MM.1S (cell line): ENCODE results near the gene PINK1.

ENCODE experiments used
- DNase-seq: peaks from one replicate; pipeline ENCODE4 v3.0.0-alpha.2; 2015
- H2AFZ ChIP-seq: fragments of 300-600 bp; sonication (generic); 2 replicates; pipeline ENCODE4 v1.6.0; 2016; ENCODE audit warnings: antibody characterized with exemption, low read length
- H3F3A ChIP-seq: fragments of 300-600 bp; sonication (generic); 2 replicates; pipeline ENCODE4 v1.6.1; 2016; ENCODE audit warnings: mild to moderate bottlenecking, antibody characterized with exemption, low read length, moderate library complexity, mixed read lengths; ENCODE audit not compliant: insufficient read depth
- H3K27ac ChIP-seq: fragments of 300-600 bp; sonication (generic); 2 replicates; pipeline ENCODE4 v1.5.1; 2016; ENCODE audit warnings: mild to moderate bottlenecking, low read length
- H3K27me3 ChIP-seq: fragments of 300-600 bp; sonication (generic); replicated peaks from 2 replicates; pipeline ENCODE4 v1.6.0; 2016; ENCODE audit warnings: low read length; ENCODE audit not compliant: insufficient read depth
- H3K36me3 ChIP-seq: fragments of 300-600 bp; sonication (generic); replicated peaks from 2 replicates; pipeline ENCODE4 v1.6.1; 2016; ENCODE audit warnings: mild to moderate bottlenecking, low read length, mixed read lengths; ENCODE audit not compliant: insufficient read depth
- H3K4me1 ChIP-seq: fragments of 300-600 bp; sonication (generic); 2 replicates; pipeline ENCODE4 v1.6.1; 2016; ENCODE audit warnings: low read length, mixed read lengths
- H3K4me2 ChIP-seq: fragments of 300-600 bp; sonication (generic); 2 replicates; pipeline ENCODE4 v1.6.0; 2016; ENCODE audit warnings: low read depth, low read length
- H3K4me3 ChIP-seq: fragments of 300-600 bp; sonication (generic); 2 replicates; pipeline ENCODE4 v1.5.1; 2016; ENCODE audit warnings: low read length, mixed read lengths
- H3K79me2 ChIP-seq: fragments of 300-600 bp; sonication (generic); 2 replicates; pipeline ENCODE4 v1.6.1; 2016; ENCODE audit warnings: mixed run types, low read length, mixed read lengths
- H3K9ac ChIP-seq: fragments of 300-600 bp; sonication (generic); 2 replicates; pipeline ENCODE4 v1.6.1; 2016; ENCODE audit warnings: low read length, mixed read lengths
- H3K9me2 ChIP-seq: fragments of 300-600 bp; sonication (generic); replicated peaks from 2 replicates; pipeline ENCODE4 v1.6.1; 2016; ENCODE audit warnings: mild to moderate bottlenecking, low read length, mixed read lengths; ENCODE audit not compliant: insufficient read depth
- H3K9me3 ChIP-seq: fragments of 300-600 bp; sonication (generic); replicated peaks from 2 replicates; pipeline ENCODE4 v1.6.1; 2016; ENCODE audit warnings: mild to moderate bottlenecking, low read length, mixed read lengths; ENCODE audit not compliant: insufficient read depth
- H4K20me1 ChIP-seq: fragments of 300-600 bp; sonication (generic); 2 replicates; pipeline ENCODE4 v1.6.1; 2016; ENCODE audit warnings: mild to moderate bottlenecking, low read length, moderate library complexity, mixed read lengths; ENCODE audit not compliant: insufficient read depth
- EZH2 ChIP-seq: fragments of 300-600 bp; sonication (generic); optimal IDR thresholded peaks from 2 replicates; pipeline ENCODE3; 2017; ENCODE audit warnings: low read depth, mild to moderate bottlenecking, antibody characterized with exemption, low read length, mixed read lengths
- EZH2phosphoT487 ChIP-seq: fragments of 300-600 bp; sonication (generic); IDR thresholded peaks from 2 replicates; pipeline ENCODE4 v1.6.1; 2018; ENCODE audit warnings: antibody characterized with exemption, low read length
- TF ChIP-seq, protein P1 (sequence below): fragments of 300-600 bp; sonication (generic); IDR thresholded peaks from 2 replicates; pipeline ENCODE4 v1.5.1; 2016; ENCODE audit warnings: antibody characterized with exemption, low read length, mixed read lengths

PINK1 gene

DNA sequence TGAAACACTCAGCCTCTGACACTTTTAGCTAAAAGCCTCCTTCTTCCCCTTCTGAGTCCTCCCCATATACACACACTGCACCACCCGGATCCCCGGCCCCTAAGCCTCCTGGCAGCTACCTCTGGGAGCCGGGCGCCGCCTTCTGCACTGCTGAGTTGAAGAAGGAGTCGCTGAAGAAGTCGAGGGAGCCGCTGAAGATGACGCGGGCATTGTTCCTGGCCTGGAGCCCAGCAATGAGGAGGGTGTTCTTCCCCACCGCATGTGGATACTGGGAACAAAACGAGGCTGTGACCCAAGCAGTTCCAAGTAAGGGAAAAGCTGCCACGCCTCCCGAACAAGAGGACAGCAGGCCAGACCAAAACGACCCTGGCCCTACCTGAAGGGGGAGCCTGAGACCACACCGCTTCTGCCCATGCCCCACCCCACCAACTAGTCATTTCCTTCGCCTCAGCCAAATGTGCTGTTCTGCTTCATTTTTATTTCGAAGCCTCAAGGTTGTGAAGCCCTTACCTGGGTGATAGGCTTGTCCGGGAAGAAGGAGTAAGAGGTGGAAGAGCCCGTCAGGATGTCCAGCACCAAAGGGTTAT lies 20.9 kb downstream of the PINK1 start:
- Histone ChIP-seq H3K27me3 (no peaks in the 10 kb centered on the region), H3K9me2 (no peaks in the 10 kb centered on the region), H3K79me2 (peaks cover 37% of the 10 kb centered on the region), H3F3A (no peaks in the 10 kb centered on the region; the same call in 1 of the 2 replicates), H3K9ac (no peak overlapping the region), H2AFZ (no peak overlapping the region), H3K4me3 (no peak overlapping the region), H3K27ac (no peak overlapping the region), H3K4me2 (no peak overlapping the region), H3K36me3 (peaks cover 13% of the 10 kb centered on the region; the same call in 1 of the 2 replicates), H3K9me3 (no peaks in the 10 kb centered on the region), H3K4me1 (peaks cover 12% of the 10 kb centered on the region), H4K20me1 (0 out of 2 replicates have a peak, but pooled peaks cover 9% of the 10 kb centered on the region)
- TF ChIP-seq, protein P1, sequence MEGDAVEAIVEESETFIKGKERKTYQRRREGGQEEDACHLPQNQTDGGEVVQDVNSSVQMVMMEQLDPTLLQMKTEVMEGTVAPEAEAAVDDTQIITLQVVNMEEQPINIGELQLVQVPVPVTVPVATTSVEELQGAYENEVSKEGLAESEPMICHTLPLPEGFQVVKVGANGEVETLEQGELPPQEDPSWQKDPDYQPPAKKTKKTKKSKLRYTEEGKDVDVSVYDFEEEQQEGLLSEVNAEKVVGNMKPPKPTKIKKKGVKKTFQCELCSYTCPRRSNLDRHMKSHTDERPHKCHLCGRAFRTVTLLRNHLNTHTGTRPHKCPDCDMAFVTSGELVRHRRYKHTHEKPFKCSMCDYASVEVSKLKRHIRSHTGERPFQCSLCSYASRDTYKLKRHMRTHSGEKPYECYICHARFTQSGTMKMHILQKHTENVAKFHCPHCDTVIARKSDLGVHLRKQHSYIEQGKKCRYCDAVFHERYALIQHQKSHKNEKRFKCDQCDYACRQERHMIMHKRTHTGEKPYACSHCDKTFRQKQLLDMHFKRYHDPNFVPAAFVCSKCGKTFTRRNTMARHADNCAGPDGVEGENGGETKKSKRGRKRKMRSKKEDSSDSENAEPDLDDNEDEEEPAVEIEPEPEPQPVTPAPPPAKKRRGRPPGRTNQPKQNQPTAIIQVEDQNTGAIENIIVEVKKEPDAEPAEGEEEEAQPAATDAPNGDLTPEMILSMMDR = no peak
- no peak for TF ChIP-seq EZH2phosphoT487
- TF ChIP-seq EZH2 = no peak
- DNase-seq = no peak

DNA sequence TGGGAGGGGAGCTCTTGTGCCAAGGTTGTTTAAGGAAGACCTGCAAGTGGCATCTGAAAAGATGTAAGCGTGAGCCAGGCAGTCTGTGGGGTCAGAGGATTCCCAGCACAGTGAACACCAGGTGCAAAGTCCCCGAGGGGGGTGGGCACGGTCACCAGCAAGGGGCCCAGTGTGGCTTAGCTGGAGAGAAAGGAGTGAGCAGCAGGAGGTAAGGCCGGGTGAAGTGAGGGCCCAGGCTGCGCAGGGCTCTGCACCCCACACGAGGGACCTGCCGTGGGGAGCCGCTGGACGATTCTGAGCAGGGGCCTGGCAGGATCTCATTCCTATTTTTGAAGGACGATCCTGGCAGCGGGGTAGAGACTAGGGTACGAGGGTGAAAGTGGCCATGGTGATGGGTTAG lies 23.8 kb downstream of the PINK1 start:
- H3K4me1 ChIP-seq = peaks cover 25% of the 10 kb centered on the region
- H4K20me1 ChIP-seq = 0 out of 2 replicates have a peak, but pooled peaks cover 9% of the 10 kb centered on the region
- no peak for DNase-seq
- H3K9me3 ChIP-seq = no peaks in the 10 kb centered on the region
- H3K4me3 ChIP-seq = no peak overlapping the region
- peaks cover 13% of the 10 kb centered on the region; the same call in 1 of the 2 replicates for H3K36me3 ChIP-seq
- no peaks in the 10 kb centered on the region for H3K9me2 ChIP-seq
- no peak overlapping the region for H3K27ac ChIP-seq
- H3K9ac ChIP-seq = no peak overlapping the region
- H2AFZ ChIP-seq = no peak overlapping the region
- no peaks in the 10 kb centered on the region for H3K27me3 ChIP-seq
- no peak overlapping the region for H3K4me2 ChIP-seq
- peaks cover 57% of the 10 kb centered on the region for H3K79me2 ChIP-seq
- TF ChIP-seq EZH2phosphoT487 (no peak), EZH2 (no peak)
- TF ChIP-seq, protein P1 = no peak
- no peaks in the 10 kb centered on the region; the same call in 1 of the 2 replicates for H3F3A ChIP-seq

DNA sequence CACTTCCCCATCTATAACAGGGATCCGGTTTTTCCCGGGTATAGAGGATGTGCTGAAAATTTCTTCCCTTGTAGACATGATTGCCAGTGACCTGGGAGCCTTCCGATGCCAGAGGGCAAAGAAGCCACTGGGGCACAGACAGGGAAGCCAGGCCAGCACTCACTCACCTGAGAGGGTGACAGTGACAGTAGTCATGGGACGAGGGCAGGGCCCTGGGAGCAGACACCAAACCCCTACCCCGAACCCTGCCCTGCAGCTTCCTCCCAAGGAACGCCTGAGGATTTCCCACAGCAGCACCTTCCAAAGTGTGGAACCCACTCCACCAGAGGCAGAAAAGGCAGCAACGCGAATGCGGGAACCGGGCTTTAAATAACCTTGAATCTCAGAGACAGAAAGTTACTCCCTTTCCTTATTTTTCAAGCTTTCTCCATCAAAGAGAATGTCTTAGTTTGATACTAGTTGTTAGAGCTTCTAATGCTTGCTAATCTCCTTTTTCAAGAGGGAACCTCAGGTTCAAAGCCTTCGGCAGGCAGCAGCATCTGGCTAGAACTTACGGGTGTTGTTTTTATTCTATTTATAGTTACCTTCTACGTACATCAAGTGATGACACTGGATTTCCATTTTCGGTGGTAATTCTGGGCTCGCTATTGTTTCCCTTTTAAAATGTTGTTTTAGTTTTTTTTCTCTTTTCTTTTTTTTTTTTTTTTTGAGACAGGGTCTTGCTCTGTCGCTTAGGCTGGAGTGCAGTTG lies 25.1 kb downstream of the PINK1 start:
- H3K9me2 ChIP-seq = no peaks in the 10 kb centered on the region
- H3K27me3 ChIP-seq = no peaks in the 10 kb centered on the region
- no peak overlapping the region for H2AFZ ChIP-seq
- no peaks in the 10 kb centered on the region; the same call in 1 of the 2 replicates for H3F3A ChIP-seq
- DNase-seq = peak; percentile 73
- H3K4me2 ChIP-seq = peak overlapping the region; percentile 89
- no peak overlapping the region; the same call in 1 of the 2 replicates for H3K4me3 ChIP-seq
- H3K9me3 ChIP-seq = no peaks in the 10 kb centered on the region
- 0 out of 2 replicates have a peak, but pooled peaks cover 9% of the 10 kb centered on the region for H4K20me1 ChIP-seq
- peaks cover 57% of the 10 kb centered on the region for H3K79me2 ChIP-seq
- H3K4me1 ChIP-seq = peaks cover 29% of the 10 kb centered on the region
- H3K36me3 ChIP-seq = peaks cover 10% of the 10 kb centered on the region; the same call in 1 of the 2 replicates
- peak overlapping the region; percentile 31; the same call in 1 of the 2 replicates for H3K9ac ChIP-seq
- no peak for TF ChIP-seq EZH2phosphoT487
- TF ChIP-seq EZH2 = no peak
- TF ChIP-seq, protein P1 = no peak
- H3K27ac ChIP-seq = peak overlapping the region; percentile 66; the same call in 1 of the 2 replicates
